Measurements from ENCODE around the gene ST8SIA1. TPM values are rescaled to one million over a fixed set of nuclear protein-coding genes. Genes with fewer than 3 reads are reported as not detected.
A peak's percentile ranks its signal among the peaks of the same experiment; 100 is the strongest.
"Not testable (repeated sequence)": the region's sequence is repeated elsewhere in the genome, so short reads cannot be mapped to it uniquely, and the experiment has no call there.

ST8SIA1 gene
- polyA plus RNA-seq (2013, experiment 1 of 2; ENCODE audit: insufficient read length): 0.94 TPM
- polyA plus RNA-seq (2013, experiment 2 of 2; ENCODE audit: insufficient read length): 0.84 TPM

GRCh38 chr12:22334410-22335100 lies at the start of gene ST8SIA1:
Gene ST8SIA1 (minus strand): TSS chr12:22334707. CDS start chr12:22334232, 475 bp downstream.
- peak; percentile 18 for DNase-seq

GRCh38 chr12:22380031-22380430 lies 45.5 kb upstream of the ST8SIA1 start:
- DNase-seq: no peak

DNA sequence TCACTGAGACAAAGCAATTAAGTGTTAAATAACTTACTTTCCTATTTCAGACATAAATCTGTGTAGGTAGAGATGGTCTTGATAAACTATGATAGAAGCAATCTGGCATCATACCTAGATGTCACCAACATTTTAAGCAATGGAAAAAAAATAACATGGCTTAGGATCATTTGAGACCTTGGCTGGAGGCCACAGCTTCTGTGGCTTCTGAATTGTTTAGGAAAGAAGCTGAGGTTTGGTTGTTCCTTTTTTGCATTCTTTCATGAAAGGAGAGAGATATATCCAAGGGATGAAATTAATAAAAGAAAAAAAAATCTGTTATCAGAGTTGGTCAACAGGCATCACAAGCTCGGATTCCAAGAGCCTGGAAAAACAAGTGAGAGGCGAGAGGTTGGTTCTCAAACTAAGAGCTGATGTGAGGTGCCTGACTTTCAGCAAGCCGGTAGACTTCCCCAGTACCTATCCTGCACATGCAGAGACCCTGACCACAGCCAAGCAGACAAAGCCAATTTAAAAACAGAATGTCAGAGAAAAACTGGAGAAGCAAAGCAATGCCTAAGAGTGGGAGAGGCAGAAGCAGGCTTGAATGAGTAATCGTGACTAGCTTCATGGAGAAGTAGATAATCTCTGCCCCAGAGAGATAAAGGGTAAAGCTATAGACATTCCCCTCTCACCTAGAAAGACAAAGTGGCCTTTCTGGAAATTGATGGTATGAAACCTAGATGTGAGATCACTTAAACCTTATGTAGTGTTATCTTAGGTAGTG lies 43.4 kb upstream of the ST8SIA1 start:
- no peak for DNase-seq

- DNase-seq: not testable (repeated sequence)
Measured at GRCh38 chr12:22376596-22377150, 42.2 kb upstream of the ST8SIA1 start.

DNA sequence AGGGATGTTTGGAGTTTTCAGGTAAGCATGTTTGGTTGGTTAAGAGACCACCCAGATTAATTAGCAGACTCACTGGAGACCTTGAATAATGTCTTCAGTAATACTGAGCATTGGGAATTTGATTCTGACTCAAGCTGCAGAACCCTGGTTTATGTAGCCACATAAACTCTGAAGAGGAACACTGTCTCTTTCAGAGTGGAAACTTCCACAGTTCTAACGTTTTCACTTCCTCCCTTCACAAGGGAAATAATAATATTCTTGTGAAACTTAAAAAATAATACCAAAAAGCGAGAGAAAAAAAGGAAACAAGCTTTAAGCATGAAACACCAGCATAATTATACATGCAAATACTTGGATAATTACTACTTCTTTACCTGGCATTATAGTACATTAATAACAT lies 40.0 kb upstream of the ST8SIA1 start:
- no peak for DNase-seq

DNA sequence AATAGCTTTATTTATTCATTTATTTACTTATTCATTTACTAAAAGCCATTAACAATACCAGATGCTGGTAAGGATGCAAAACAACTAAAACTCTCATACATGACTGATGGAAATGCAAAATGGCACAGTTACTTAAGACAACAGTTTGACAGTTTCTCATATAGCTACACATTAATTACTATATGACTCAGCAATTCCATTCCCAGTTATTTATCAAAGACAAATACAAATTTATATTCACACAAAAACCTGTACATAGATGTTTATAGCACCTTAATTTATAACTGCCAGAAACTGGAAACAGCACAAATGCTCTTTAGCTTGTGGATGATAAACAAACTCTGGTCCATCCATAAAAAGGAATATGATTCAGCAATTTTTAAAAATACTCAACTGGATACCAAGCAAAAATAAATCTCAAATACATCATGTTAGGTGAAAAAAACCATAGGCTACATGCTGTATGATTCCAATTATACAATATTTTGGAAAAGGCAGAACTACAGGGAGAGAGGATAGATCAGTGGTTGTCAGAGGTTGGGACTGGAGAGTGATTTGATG lies 37.9 kb upstream of the ST8SIA1 start:
- no peak for DNase-seq

DNA sequence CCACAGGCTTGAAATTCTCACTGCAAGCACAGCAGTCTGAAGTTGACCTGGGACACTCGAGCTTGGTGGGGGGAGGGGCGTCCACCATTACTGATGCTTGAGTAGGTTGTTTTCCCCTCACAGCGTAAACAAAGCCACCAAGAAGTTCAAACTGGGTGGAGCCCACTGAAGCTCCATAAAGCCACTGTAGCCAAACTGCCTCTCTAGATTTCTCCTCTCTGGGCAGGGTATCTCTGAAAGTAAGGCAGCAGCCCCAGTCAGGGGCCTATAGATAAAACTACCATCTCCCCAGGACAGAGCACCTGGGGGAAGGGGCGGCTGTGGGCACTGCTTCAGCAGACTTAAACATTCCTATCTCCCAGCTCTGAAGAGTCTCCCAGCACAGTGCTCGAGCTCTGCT lies 31.7 kb upstream of the ST8SIA1 start:
- no peak for DNase-seq

GRCh38 chr12:22361785-22362184 lies 27.3 kb upstream of the ST8SIA1 start:
- no peak for DNase-seq

- DNase-seq: no peak
Measured at GRCh38 chr12:22360774-22361173, 26.3 kb upstream of the ST8SIA1 start.

- DNase-seq: no peak
Measured at GRCh38 chr12:22357531-22357930, 23.0 kb upstream of the ST8SIA1 start.

DNA sequence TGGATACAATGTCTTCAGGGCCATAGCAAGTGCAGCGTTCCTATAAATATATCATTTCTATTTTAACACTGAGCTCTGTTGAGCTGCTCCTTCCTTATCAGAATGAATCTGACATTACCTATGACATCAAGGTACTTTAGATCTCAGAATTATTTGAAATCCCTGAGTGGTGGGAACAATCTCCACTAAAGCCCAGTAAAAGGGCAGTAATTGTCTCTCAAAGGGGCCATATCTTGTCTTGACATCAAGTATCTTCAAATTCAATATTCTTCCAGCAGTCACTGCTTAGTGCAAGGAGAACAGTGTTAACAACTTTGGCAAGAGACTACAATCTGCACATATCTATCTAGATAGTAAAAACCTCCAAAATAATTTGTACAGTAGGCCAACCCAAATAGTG lies 21.7 kb upstream of the ST8SIA1 start:
- DNase-seq: no peak

DNA sequence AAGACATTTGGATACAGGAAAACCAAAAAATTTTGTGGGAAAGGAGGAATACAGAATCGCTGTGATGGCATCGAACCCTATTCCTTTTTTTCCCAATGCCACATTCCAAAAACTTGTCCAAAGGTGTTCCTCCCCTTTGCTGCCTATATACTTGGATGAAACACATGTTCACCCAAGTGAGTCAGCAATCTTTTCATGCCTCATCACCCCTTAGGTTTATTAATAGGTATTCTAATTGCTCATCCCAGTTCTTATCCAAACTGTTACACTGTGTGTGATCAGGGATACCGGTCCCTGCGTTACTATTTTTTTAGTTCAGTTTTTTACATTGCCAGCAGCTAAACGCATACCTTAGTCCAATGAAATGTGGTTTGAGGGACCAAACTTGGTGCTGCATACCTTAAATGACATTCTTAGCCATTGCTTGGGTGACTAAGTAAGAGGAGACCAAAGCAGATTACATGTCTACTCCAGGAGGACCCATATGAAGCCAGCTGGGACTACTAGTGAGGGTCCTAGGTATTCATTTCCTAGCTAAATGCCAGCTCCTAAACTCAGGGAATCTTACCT lies 20.6 kb upstream of the ST8SIA1 start:
- no peak for DNase-seq

DNA sequence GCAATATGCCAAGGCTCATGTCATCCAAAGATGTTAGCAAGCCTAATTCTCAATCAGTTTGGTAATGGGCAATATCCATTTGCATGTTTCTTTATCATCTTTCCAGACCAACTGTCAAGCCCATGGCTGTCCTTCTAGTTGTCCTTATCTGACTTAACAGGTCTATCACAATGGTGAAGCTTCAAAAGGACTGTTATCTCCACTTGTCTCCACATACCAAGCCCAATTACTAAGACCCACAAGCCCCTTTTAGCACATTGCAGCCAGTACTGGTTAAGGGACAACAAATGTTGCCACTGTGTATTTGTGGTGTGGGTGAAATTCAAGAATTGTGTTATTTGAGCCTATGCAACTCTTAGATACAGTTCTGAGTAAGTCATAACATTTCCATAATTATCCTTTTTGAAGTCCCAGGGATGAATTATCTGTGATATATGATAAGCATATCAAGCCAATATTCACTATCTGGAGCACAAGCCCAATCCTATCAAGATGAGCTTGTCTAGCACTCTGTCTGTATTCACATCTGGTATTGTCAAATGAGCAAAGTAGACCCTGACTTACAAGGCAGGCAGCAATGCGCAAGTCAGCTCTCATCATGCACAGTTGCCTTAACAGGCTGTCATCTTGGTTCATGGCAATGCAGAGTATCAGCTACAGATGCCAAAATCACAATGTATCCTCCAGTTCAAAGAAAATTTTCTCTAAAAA lies 19.3 kb upstream of the ST8SIA1 start:
- DNase-seq: no peak

DNA sequence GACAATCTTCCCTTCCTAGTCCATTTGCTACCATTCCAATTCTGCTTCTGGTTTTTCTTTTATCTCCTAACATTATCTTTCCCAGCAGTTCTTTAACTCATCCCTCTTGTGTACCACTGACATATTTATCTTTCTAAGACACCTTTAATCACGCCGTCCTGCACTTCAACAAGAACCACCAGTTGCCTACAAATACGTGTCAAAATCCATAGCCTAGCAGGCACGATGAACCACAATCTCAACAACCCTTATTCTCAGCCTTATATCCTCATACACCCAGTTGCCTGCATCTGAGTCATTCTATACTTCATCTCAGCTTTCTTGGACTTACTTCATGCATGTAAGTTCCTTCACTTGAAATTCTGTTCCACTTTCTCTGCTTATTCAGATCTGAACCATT lies 16.4 kb upstream of the ST8SIA1 start:
- DNase-seq: no peak

- no peak for DNase-seq
Measured at GRCh38 chr12:22348208-22348607, 13.7 kb upstream of the ST8SIA1 start.

DNA sequence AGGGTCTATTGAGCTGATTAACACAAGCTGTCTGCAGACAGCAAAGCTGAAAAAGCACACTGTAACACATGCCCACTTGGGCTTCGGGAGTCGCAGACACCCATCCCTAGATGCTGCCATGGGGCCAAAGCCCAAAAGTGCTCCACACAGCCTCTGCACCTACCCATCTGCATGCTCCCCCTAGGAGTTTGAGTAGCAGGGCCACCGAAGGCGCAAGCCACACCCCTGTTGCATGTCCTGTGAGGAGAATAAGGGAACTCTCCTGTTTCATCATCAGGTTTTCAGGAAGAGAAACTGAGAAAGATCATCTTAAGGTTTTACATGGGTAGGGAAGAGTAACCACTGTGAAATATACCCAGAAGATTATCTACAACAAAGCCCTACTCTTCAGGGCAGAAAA lies 5.6 kb upstream of the ST8SIA1 start:
- DNase-seq: no peak

DNA sequence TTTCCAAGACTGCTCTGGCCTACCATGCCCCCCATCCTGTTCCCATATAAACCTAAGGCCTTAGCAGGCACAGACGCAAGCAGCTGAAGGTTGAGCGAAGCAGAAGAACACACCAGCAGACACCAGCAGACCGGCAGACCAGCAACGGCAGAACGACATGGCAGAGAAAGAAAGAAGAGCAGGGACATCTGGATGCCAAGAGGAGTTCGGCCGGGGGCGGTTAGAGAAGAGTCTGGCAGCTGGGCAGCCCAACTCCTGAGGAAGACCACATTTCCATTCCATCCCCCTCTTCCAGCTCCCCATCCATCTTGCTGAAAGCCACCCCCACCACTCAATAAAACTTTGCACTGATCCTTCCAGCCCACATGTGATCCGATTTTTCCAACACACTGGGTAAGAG lies 5.2 kb upstream of the ST8SIA1 start:
- DNase-seq: no peak

- no peak for DNase-seq
Measured at GRCh38 chr12:22335794-22336166, 1.3 kb upstream of the ST8SIA1 start.

- DNase-seq: no peak
Measured at GRCh38 chr12:22333713-22334409, 646 bp downstream of the ST8SIA1 start.

- peak; percentile 53 for DNase-seq
Measured at GRCh38 chr12:22333186-22333712, 1.3 kb downstream of the ST8SIA1 start.

DNA sequence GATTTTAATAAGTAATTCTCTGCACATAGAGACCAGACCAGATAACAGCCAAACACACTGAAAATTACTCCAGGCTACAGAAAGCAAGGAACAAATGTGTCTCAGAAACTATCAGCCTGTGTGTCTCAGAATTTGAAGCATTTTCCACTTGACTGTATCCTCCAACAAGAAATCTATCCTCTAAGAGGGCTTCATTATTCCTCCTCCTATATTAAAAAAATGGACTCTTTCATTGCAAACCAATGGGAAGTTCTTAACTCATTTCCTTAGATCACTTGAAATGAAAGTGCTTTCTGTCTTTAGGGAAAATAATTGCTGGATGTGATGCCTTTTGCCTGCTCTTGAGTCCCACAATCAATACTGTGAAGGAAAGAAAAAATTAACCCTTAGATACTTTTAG lies 2.3 kb downstream of the ST8SIA1 start:
- DNase-seq: no peak

GRCh38 chr12:22329621-22330020 lies 4.9 kb downstream of the ST8SIA1 start:
- no peak for DNase-seq
